ENCODE measurements around the gene SDC4.

DNA sequence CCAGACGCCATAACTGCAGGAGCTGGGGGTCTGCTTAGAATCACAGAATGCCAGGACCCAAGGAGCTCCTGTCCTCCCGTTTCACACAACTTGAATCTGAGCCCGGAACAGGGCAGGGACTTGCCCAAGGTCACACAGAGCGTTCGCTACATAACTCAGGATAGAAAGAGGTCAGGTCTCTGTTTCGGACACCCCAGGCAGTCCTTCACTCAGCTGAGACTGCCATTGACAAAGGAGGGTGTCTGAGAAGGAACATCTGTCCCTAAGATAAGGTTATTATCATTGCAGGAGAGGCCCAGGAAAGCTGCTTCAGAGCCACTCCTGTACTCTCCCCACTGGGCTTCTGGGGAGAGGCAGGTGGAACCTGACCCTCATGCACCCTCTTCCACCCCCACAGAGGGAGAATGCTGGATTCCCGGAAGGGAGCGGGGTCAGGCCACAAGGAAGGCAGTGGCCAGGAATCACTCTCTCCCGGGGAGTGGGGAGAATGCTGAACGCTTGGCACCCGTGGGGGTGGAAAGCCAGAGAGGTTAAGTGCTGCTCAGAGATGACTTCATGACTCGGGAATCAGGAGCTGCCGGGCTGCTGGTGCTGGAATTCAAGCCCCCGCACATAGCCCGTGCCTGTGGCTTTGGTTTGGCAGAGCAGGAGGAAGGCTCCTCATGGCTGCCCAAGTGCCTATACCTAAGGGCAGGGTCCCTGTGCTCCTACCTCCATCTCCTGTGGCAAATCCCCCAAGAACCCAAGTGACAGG lies 10.7 kb downstream of the SDC4 start:
- TF ChIP-seq, protein P1, sequence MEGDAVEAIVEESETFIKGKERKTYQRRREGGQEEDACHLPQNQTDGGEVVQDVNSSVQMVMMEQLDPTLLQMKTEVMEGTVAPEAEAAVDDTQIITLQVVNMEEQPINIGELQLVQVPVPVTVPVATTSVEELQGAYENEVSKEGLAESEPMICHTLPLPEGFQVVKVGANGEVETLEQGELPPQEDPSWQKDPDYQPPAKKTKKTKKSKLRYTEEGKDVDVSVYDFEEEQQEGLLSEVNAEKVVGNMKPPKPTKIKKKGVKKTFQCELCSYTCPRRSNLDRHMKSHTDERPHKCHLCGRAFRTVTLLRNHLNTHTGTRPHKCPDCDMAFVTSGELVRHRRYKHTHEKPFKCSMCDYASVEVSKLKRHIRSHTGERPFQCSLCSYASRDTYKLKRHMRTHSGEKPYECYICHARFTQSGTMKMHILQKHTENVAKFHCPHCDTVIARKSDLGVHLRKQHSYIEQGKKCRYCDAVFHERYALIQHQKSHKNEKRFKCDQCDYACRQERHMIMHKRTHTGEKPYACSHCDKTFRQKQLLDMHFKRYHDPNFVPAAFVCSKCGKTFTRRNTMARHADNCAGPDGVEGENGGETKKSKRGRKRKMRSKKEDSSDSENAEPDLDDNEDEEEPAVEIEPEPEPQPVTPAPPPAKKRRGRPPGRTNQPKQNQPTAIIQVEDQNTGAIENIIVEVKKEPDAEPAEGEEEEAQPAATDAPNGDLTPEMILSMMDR (conservative IDR thresholded peaks at IDR 0.05) = no peak
- no peak for TF ChIP-seq ZFX (IDR thresholded peaks at IDR 0.05)

Measured in C4-2B (cell line).